Tibial nerve (tissue), 4 donors: ENCODE data around the gene GUCY2C. TPM values are rescaled to one million over a fixed set of nuclear protein-coding genes. Genes with fewer than 3 reads are reported as not detected.

Experiments used
- DNase-seq, 2 donors: peaks; one replicate each; pipeline ENCODE4 v3.0.0-alpha.2; 2019; ENCODE audit warnings: low spot score in 2 of 2
- H3K27ac ChIP-seq, 4 donors: fragments of 200-600 bp; sonication (generic) in 3 of 4; one replicate each; pipeline ENCODE4 v1.5.1; 2017 to 2019; ENCODE audit warnings: mild to moderate bottlenecking in 1 of 4
- H3K27me3 ChIP-seq, 2 donors: fragments of 200-600 bp; sonication (generic) in 1 of 2; one replicate each; pipeline versions ENCODE4 v1.5.1 to v1.6.0; 2017 to 2019
- H3K36me3 ChIP-seq, 3 donors: fragments of 200-600 bp; sonication (generic); one replicate each; pipeline ENCODE4 v1.5.1; 2018 to 2019
- H3K4me1 ChIP-seq, 4 donors: fragments of 200-600 bp; sonication (generic) in 3 of 4; one replicate each; pipeline ENCODE4 v1.5.1; 2017 to 2019
- H3K4me3 ChIP-seq, 4 donors: fragments of 200-600 bp; sonication (generic) in 3 of 4; one replicate each; pipeline ENCODE4 v1.5.1; 2017 to 2019; ENCODE audit warnings: mild to moderate bottlenecking in 1 of 4, moderate library complexity in 1 of 4
- H3K9me3 ChIP-seq, 4 donors: fragments of 200-600 bp; sonication (generic) in 3 of 4; one replicate each; pipeline ENCODE4 v1.5.1; 2017 to 2019
- CTCF ChIP-seq, 5 experiments: fragments of 200-600 bp in 3 of 5; fragments of 450-650 bp in 2 of 5; sonication (generic) in 3 of 5; IDR thresholded peaks; one replicate each; pipeline ENCODE4 v1.5.1; 2016 to 2019; ENCODE audit warnings: antibody characterized with exemption in 5 of 5, mild to moderate bottlenecking in 3 of 5, moderate library complexity in 2 of 5
- EP300 ChIP-seq, 2 donors: sonication (generic); formaldehyde crosslinking; IDR thresholded peaks; one replicate each; pipeline ENCODE4 v1.6.1; 2017; ENCODE audit warnings: antibody characterized with exemption in 2 of 2, mild to moderate bottlenecking in 1 of 2
- POLR2A ChIP-seq, 2 donors: fragments of 450-650 bp; IDR thresholded peaks; one replicate each; pipeline ENCODE4 v1.6.1; 2017; ENCODE audit warnings: antibody characterized with exemption in 2 of 2, mild to moderate bottlenecking in 2 of 2, moderate library complexity in 2 of 2
- WGBS, 2 donors: methylation state at CpG; one replicate each; pipeline ENCODE4 v1.1.5; 2018; 5-methylcytosine and 5-hydroxymethylcytosine counted together
- total RNA-seq, 4 donors: library from RNA; depleted of rRNA; stranded (reverse); fragments of >200 nt; gene quantifications; one replicate each; pipeline ENCODE4 v1.1.0, GENCODE V29; 2016

GUCY2C gene
- total RNA-seq, 4 donors from 2014 or later: not detected

GRCh38 chr12:14668591-14668990 is 27.8 kb downstream of the GUCY2C start:
- no peak overlapping the region for H3K27ac ChIP-seq
- no peak for TF ChIP-seq POLR2A (IDR thresholded peaks at IDR 0.05)
- no peak for TF ChIP-seq CTCF (IDR thresholded peaks at IDR 0.05)
- no peak for TF ChIP-seq EP300 (IDR thresholded peaks at IDR 0.05)
- H3K4me3 ChIP-seq: no peak overlapping the region
- H3K27me3 ChIP-seq: no peaks in the 10 kb centered on the region
- H3K36me3 ChIP-seq: no peaks in the 10 kb centered on the region
- peaks cover 0 to 8% (median 2%) of the 10 kb centered on the region in 4 donors for H3K4me1 ChIP-seq
- H3K9me3 ChIP-seq: no peaks in the 10 kb centered on the region
- DNase-seq: no peak
- WGBS, 2 donors: 87 to 88% methylated on average over 3 of the region's 3 CpGs

GRCh38 chr12:14665354-14666348 is 30.7 kb downstream of the GUCY2C start:
- Histone ChIP-seq H3K9me3 (no peaks in the 10 kb centered on the region), H3K4me1 (peaks cover 0 to 8% (median 2%) of the 10 kb centered on the region in 4 donors), H3K36me3 (no peaks in the 10 kb centered on the region), H3K4me3 (no peak overlapping the region), H3K27ac (no peak overlapping the region), H3K27me3 (no peaks in the 10 kb centered on the region)
- WGBS, 2 donors: 84 to 86% methylated on average over 23 of the region's 23 CpGs
- TF ChIP-seq EP300 (IDR thresholded peaks at IDR 0.05): no peak
- TF ChIP-seq POLR2A (IDR thresholded peaks at IDR 0.05): no peak
- TF ChIP-seq CTCF (IDR thresholded peaks at IDR 0.05): no peak
- DNase-seq: no peak

GRCh38 chr12:14664434-14665023 is 31.9 kb downstream of the GUCY2C start:
- DNase-seq: peak in 1 of 2 donors; percentile 74
- Histone ChIP-seq H3K9me3 (no peaks in the 10 kb centered on the region), H3K27me3 (no peaks in the 10 kb centered on the region), H3K4me1 (peaks cover 0 to 8% (median 2%) of the 10 kb centered on the region in 4 donors), H3K36me3 (no peaks in the 10 kb centered on the region), H3K27ac (no peak overlapping the region), H3K4me3 (no peak overlapping the region)
- TF ChIP-seq CTCF (IDR thresholded peaks at IDR 0.05) (peak; percentile 42 to 67 (median 58)), POLR2A (IDR thresholded peaks at IDR 0.05) (no peak)
- WGBS, 2 donors: 63 to 68% methylated on average over 7 of the region's 7 CpGs

GRCh38 chr12:14663002-14663401 is 33.4 kb downstream of the GUCY2C start:
- TF ChIP-seq CTCF (IDR thresholded peaks at IDR 0.05) (no peak), EP300 (IDR thresholded peaks at IDR 0.05) (no peak)
- no peaks in the 10 kb centered on the region for H3K27me3 ChIP-seq
- WGBS, 2 donors: 97 to 99% methylated on average over 5 of the region's 5 CpGs

GRCh38 chr12:14656846-14657245 is 39.6 kb downstream of the GUCY2C start:
- Histone ChIP-seq H3K27me3 (no peaks in the 10 kb centered on the region), H3K4me1 (no peaks in the 10 kb centered on the region), H3K27ac (no peak overlapping the region), H3K9me3 (no peaks in the 10 kb centered on the region), H3K4me3 (no peak overlapping the region), H3K36me3 (no peaks in the 10 kb centered on the region)
- TF ChIP-seq EP300 (IDR thresholded peaks at IDR 0.05) (no peak), POLR2A (IDR thresholded peaks at IDR 0.05) (no peak), CTCF (IDR thresholded peaks at IDR 0.05) (no peak)
- no peak for DNase-seq
- 93 to 94% methylated on average over 9 of the region's 9 CpGs for WGBS, 2 donors

More at GRCh38 chr12:14663002-14663401, 33.4 kb downstream of the GUCY2C start:
- Histone ChIP-seq H3K4me3 (no peak overlapping the region), H3K36me3 (no peaks in the 10 kb centered on the region), H3K4me1 (peaks cover 0 to 8% (median 2%) of the 10 kb centered on the region in 4 donors), H3K27ac (no peak overlapping the region), H3K9me3 (no peaks in the 10 kb centered on the region)
- DNase-seq: no peak
